Nephron (organoid): ENCODE data around the gene SHISA5.

ENCODE experiments used
- H3K27ac Mint-ChIP-seq, 3 experiments: 2 replicates each; pipeline ENCODE4 v1.8.0; 2020; ENCODE audit warnings: mixed read lengths in 3 of 3, mild to moderate bottlenecking in 2 of 3, moderate library complexity in 1 of 3
- H3K27me3 Mint-ChIP-seq: 2 replicates; pipeline ENCODE4 v1.8.0; 2021; ENCODE audit warnings: low read depth, mild to moderate bottlenecking, moderate library complexity, mixed read lengths
- H3K36me3 Mint-ChIP-seq: 2 replicates; pipeline ENCODE4 v1.8.0; 2020; ENCODE audit warnings: low read depth, mixed read lengths
- H3K4me1 Mint-ChIP-seq: 2 replicates; pipeline ENCODE4 v1.8.0; 2020; ENCODE audit warnings: mixed read lengths
- H3K4me3 Mint-ChIP-seq, 3 experiments: 2 replicates each; pipeline ENCODE4 v1.8.0; 2020; ENCODE audit warnings: mild to moderate bottlenecking in 3 of 3, mixed read lengths in 3 of 3, moderate library complexity in 2 of 3
- H3K9me3 Mint-ChIP-seq: 2 replicates; pipeline ENCODE4 v1.8.0; 2020; ENCODE audit warnings: mixed read lengths
- CTCF ChIP-seq, 3 experiments: fragments of 200-600 bp; sonication (generic); IDR thresholded peaks; one replicate each; pipeline ENCODE4 v1.5.0; 2021; ENCODE audit warnings: antibody characterized with exemption in 3 of 3; ENCODE audit not compliant: unreplicated experiment in 3 of 3

Gene SHISA5

GRCh38 chr3:48419597-48419996 lies 84.4 kb downstream of the SHISA5 start:
- Mint-ChIP-seq H3K36me3 (peaks cover 20% of the 10 kb centered on the region), H3K27me3 (no peaks in the 10 kb centered on the region), H3K9me3 (no peaks in the 10 kb centered on the region), H3K4me1 (peaks cover 10% of the 10 kb centered on the region), H3K4me3 (no peak overlapping the region), H3K27ac (no peak overlapping the region)
- TF ChIP-seq CTCF (IDR thresholded peaks at IDR 0.05; ENCODE audit: unreplicated experiment in 3 of 3): no peak

- TF ChIP-seq CTCF (IDR thresholded peaks at IDR 0.05; ENCODE audit: unreplicated experiment in 3 of 3): no peak
- Mint-ChIP-seq H3K36me3 (peaks cover 23% of the 10 kb centered on the region), H3K9me3 (no peaks in the 10 kb centered on the region), H3K27me3 (no peaks in the 10 kb centered on the region), H3K4me1 (peaks cover 7% of the 10 kb centered on the region), H3K27ac (no peak overlapping the region), H3K4me3 (no peak overlapping the region)
Observed at GRCh38 chr3:48419149-48419548, 84.8 kb downstream of the SHISA5 start.

GRCh38 chr3:48418651-48419050 lies 85.3 kb downstream of the SHISA5 start:
- Mint-ChIP-seq H3K36me3 (peaks cover 25% of the 10 kb centered on the region), H3K27me3 (no peaks in the 10 kb centered on the region), H3K4me1 (peaks cover 7% of the 10 kb centered on the region), H3K9me3 (no peaks in the 10 kb centered on the region), H3K27ac (no peak overlapping the region), H3K4me3 (no peak overlapping the region)
- TF ChIP-seq CTCF (IDR thresholded peaks at IDR 0.05; ENCODE audit: unreplicated experiment in 3 of 3): no peak

GRCh38 chr3:48418140-48418539 lies 85.8 kb downstream of the SHISA5 start:
- H3K27ac Mint-ChIP-seq: no peak overlapping the region
- no peak overlapping the region for H3K4me3 Mint-ChIP-seq
- peaks cover 28% of the 10 kb centered on the region for H3K36me3 Mint-ChIP-seq
- peaks cover 6% of the 10 kb centered on the region for H3K4me1 Mint-ChIP-seq
- no peaks in the 10 kb centered on the region for H3K9me3 Mint-ChIP-seq
- TF ChIP-seq CTCF (IDR thresholded peaks at IDR 0.05; ENCODE audit: unreplicated experiment in 3 of 3): no peak
- no peaks in the 10 kb centered on the region for H3K27me3 Mint-ChIP-seq
